T1000 (cell line): ENCODE data around the gene GZMA.
"Not testable (repeated sequence)": the region's sequence is repeated elsewhere in the genome, so short reads cannot be mapped to it uniquely, and the experiment has no call there.

ENCODE experiments used
- DNase-seq: peaks from one replicate; lab custom pipeline; 2025; ENCODE audit warnings: mixed read lengths; lab: John Stamatoyannopoulos, UW

The GZMA gene

GRCh38 chr5:55102348-55102747 lies at the start of gene GZMA:
GZMA (plus strand) TSS chr5:55102646; CDS start chr5:55102683, 37 bp downstream.
- DNase-seq = no peak

DNA sequence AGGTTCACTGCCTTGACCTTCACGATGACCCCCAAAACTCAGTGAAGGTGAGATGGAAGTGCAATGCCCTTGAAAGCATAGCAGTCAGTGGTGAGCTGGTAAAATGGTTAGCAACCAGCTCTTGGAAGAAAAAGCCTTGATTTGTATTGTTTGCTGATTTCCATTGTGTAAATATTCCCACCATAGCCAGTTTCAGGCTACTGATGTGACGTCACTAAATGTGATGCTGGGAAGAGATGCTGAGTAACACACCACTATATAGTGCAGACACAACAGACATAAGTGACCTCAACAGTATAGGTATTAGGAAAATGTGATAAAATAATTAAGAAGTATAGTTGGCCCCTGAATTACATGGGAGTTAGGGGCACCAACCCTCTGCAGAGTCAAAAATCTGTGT lies 47.3 kb upstream of the GZMA start:
- no peak for DNase-seq

DNA sequence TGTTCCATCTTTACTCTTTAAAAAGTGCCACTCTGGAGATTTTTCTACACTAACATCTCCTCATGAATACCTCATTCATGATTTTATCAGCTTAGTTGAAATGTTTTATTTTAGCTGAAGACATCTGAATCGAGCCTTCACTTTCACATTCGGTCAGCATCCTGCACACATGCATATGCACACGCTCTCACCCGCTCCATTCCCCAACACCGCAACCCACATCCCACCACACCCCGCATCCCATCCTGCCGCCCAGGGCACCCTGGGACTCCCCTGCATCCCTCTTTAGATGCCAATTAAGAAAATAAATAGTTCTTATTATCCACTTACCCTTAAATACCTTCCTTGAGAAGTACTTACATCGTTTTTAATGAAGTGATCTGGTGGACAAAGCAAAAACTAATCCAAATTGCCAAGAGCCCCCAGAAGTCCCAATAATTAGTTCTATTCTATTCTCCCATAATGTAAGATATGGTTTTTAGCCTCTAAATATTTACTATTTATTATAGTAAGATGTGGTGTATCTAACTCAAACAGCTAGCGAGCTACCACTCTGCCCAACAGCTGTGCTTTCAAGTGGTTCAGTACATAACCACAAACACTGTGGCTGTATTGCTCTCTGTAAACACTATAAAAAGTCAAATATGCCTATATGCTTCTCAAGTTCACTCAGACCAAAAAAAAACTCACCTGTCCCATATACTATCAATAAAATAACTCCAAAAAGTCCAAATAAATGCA lies 40.2 kb upstream of the GZMA start:
- DNase-seq = no peak

GRCh38 chr5:55063220-55063863 lies 39.1 kb upstream of the GZMA start:
- DNase-seq = no peak

- DNase-seq = no peak
These were observed 38.5 kb upstream of the GZMA start for GRCh38 chr5:55063899-55064298.

- DNase-seq = no peak
These were observed 37.9 kb upstream of the GZMA start for GRCh38 chr5:55064523-55064922.

- DNase-seq = no peak
These were observed 36.2 kb upstream of the GZMA start for GRCh38 chr5:55066277-55066676.

- no peak for DNase-seq
These were observed 31.5 kb upstream of the GZMA start for GRCh38 chr5:55070968-55071367.

GRCh38 chr5:55071413-55071812 lies 31.0 kb upstream of the GZMA start:
- no peak for DNase-seq

GRCh38 chr5:55072666-55073065 lies 29.8 kb upstream of the GZMA start:
- no peak for DNase-seq

DNA sequence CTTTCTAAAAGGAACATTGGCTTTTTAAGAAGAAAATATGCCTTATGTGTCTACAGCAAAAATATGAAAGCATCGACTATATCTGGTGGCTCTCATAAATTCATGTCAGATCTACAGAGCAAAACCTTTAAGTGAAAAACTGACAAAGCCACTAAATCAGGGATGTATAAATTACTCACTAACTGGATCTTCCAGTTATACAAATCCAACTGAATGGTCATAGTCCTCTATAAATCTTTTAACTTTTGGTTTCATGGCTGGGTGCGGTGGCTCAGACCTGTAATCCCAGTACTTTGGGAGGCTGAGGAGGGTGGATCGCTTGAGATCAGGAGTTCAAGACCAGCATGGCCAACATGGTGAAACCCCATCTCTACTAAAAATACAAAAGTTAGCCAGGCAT lies 29.2 kb upstream of the GZMA start:
- no peak for DNase-seq

DNA sequence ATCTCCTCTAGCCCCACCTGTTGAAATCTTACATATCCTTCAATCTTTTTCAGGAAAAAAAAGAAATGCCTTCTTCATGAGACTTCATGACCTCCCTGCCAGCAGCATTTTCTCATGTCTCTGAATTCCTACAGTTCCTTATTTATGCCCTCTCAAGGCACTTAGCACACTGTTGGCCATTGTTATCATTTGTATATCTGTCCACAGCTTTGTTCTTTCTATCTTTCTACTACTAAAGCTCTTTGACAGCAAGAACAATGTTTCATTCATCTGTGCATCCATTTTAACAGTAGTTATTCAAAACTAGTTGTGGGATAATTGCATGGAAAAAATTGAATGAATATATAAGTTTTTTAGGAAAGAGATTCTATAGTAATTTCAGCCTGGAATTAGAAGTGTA lies 20.9 kb upstream of the GZMA start:
- DNase-seq = no peak

GRCh38 chr5:55089301-55089700 lies 13.1 kb upstream of the GZMA start:
- not testable (repeated sequence) for DNase-seq

DNA sequence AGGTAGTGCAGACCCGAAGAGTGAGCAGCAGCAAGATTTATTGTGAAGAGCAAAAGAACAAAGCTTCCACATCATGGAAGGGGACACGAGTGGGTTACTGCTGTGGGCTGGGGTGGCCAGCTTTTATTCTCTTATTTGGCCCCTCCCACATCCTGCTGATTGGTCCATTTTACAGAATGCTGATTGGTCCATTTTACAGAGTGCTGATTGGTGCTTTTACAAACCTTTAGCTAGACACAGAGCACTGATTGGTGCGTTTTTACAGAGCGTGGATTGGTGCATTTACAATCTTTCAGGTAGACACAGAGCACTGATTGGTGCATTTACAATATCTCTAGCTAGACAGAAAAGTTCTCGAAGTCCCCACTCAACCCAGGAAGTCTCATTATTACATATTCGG lies 11.4 kb upstream of the GZMA start:
- not testable (repeated sequence) for DNase-seq

- no peak for DNase-seq
These were observed 6.3 kb upstream of the GZMA start for GRCh38 chr5:55096182-55096581.

GRCh38 chr5:55096861-55097260 lies 5.6 kb upstream of the GZMA start:
- no peak for DNase-seq

DNA sequence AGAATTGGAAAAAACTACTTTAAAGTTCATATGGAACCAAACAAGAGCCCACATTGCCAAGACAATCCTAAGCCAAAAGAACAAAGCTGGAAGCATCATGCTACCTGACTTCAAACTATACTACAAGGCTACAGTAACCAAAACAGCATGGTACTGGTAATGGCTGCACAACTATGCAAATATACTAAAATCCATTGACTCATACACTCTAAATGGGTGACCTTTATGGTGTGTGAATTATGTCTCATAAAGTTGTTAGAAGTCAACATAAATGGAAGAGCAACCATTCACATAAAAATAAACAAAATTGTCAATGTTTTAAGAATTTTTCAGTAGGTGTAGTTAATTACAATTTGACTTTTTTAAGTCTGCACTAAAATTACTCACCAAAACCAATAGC lies 1.3 kb upstream of the GZMA start:
- DNase-seq = not testable (repeated sequence)

DNA sequence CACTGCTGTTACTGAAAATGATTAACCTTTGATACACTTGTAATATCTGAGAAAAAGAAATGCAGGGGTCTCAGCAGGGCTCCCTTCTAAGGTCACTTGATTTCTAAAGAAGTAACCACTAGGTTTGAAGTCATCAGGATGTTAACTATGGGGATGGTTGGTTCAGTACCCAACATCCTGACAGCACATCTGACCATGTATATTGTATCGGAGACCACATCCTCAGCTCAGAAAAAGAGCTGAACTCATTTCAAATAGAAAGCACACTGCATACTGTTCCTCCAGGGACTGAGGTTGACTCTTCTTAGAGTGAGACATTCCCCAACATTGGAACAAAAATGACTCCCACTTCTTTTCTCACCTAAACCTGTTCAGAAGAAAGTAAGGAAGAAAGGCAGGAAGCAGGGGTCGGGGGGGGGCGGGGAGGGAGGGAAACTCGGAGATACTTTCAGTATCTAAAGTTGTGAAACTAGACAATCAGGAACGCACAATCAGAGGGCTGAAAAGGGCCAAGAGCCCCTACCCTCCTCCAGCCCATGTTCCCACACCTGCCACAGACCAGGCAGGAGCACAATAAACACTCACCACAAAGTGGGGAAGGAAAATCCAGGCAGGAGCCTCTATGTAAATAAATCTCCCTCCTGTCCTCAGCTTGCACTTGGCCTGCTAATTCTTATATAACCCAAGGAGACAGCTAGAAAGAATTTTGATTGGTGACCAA lies 730 bp upstream of the GZMA start:
- no peak for DNase-seq

- DNase-seq = no peak
These were observed 1.8 kb downstream of the GZMA start for GRCh38 chr5:55104036-55104772.

- DNase-seq = no peak
These were observed 2.7 kb downstream of the GZMA start for GRCh38 chr5:55104946-55105701.

DNA sequence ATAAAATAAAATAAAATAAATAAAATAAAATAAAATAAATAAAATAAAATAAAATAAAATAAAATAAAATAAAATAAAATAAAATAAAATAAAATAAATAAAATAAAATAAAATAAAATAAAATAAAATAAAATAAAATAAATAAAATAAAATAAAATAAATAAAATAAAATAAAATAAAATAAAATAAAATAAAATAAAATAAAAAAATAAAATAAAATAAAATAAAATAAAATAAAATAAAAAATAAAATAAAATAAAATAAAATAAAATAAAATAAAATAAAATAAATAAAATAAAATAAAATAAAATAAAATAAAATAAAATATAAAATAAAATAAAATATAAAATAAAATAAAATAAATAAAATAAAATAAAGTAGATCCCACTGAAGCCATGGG lies 3.5 kb downstream of the GZMA start:
- not testable (repeated sequence) for DNase-seq

GRCh38 chr5:55108661-55109060 lies 6.2 kb downstream of the GZMA start:
- no peak for DNase-seq
